Measurements from ENCODE around the gene TALDO1.

Gene TALDO1

GRCh38 chr11:803467-803742 lies 56.1 kb downstream of the TALDO1 start:
- TF ChIP-seq SIN3A (IDR thresholded peaks at IDR 0.05; ENCODE audit: borderline replicate concordance, insufficient read depth, low read length) (no peak), REST (IDR thresholded peaks at IDR 0.05; ENCODE audit: insufficient read depth in 1 of 2, low read depth in 2 of 2, low read length in 2 of 2) (no peak), POLR2AphosphoS5 (IDR thresholded peaks at IDR 0.05; ENCODE audit: low read depth, low read length) (no peak), TAF1 (IDR thresholded peaks at IDR 0.05; ENCODE audit: borderline replicate concordance, insufficient read depth, low read length) (no peak), FOXP2 (optimal IDR thresholded peaks at IDR 0.05; ENCODE audit: borderline replicate concordance, extremely low read depth, extremely low read length, insufficient read depth) (no peak)

GRCh38 chr11:803770-804598 lies 56.7 kb downstream of the TALDO1 start:
- TF ChIP-seq POLR2AphosphoS5 (IDR thresholded peaks at IDR 0.05; ENCODE audit: low read depth, low read length) (no peak), SIN3A (IDR thresholded peaks at IDR 0.05; ENCODE audit: borderline replicate concordance, insufficient read depth, low read length) (no peak), TAF1 (IDR thresholded peaks at IDR 0.05; ENCODE audit: borderline replicate concordance, insufficient read depth, low read length) (no peak), REST (IDR thresholded peaks at IDR 0.05; ENCODE audit: insufficient read depth in 1 of 2, low read depth in 2 of 2, low read length in 2 of 2) (no peak), FOXP2 (optimal IDR thresholded peaks at IDR 0.05; ENCODE audit: borderline replicate concordance, extremely low read depth, extremely low read length, insufficient read depth) (no peak)

- TF ChIP-seq SIN3A (IDR thresholded peaks at IDR 0.05; ENCODE audit: borderline replicate concordance, insufficient read depth, low read length) = no peak
- no peak for TF ChIP-seq FOXP2 (optimal IDR thresholded peaks at IDR 0.05; ENCODE audit: borderline replicate concordance, extremely low read depth, extremely low read length, insufficient read depth)
- TF ChIP-seq TAF1 (IDR thresholded peaks at IDR 0.05; ENCODE audit: borderline replicate concordance, insufficient read depth, low read length) = no peak
- no peak for TF ChIP-seq POLR2AphosphoS5 (IDR thresholded peaks at IDR 0.05; ENCODE audit: low read depth, low read length)
- no peak for TF ChIP-seq REST (IDR thresholded peaks at IDR 0.05; ENCODE audit: insufficient read depth in 1 of 2, low read depth in 2 of 2, low read length in 2 of 2)
These were observed 57.3 kb downstream of the TALDO1 start for GRCh38 chr11:804599-804964.

GRCh38 chr11:808427-809286 lies 61.4 kb downstream of the TALDO1 start:
- no peak for TF ChIP-seq REST (IDR thresholded peaks at IDR 0.05; ENCODE audit: insufficient read depth in 1 of 2, low read depth in 2 of 2, low read length in 2 of 2)
- peak; percentile 24; the same call in 1 of the 2 replicates for TF ChIP-seq POLR2AphosphoS5 (IDR thresholded peaks at IDR 0.05; ENCODE audit: low read depth, low read length)

Data from PFSK-1 (cell line).